HG03442 (cell line): ENCODE data around the gene LAMP1.
"Not testable (repeated sequence)": the region's sequence is repeated elsewhere in the genome, so short reads cannot be mapped to it uniquely, and the experiment has no call there.

Experiments
- ATAC-seq: cut with Tn5 transposase; IDR thresholded peaks from one replicate; pipeline ENCODE4 v1.9.1; 2021; ENCODE audit warnings: mild to moderate bottlenecking, moderate library complexity; ENCODE audit not compliant: unreplicated experiment

Gene LAMP1

GRCh38 chr13:113297370-113298042, 467 bp downstream of the LAMP1 start:
- ATAC-seq, result peak; percentile 30

- no peak for ATAC-seq
These were observed 1.3 kb downstream of the LAMP1 start for GRCh38 chr13:113298043-113298945.

GRCh38 chr13:113299951-113300350, 2.9 kb downstream of the LAMP1 start:
- no peak for ATAC-seq

- no peak for ATAC-seq
These were observed 5.9 kb downstream of the LAMP1 start for GRCh38 chr13:113302986-113303385.

GRCh38 chr13:113304121-113304520, 7.1 kb downstream of the LAMP1 start:
- ATAC-seq, result no peak

- ATAC-seq, result no peak
These were observed 8.2 kb downstream of the LAMP1 start for GRCh38 chr13:113305208-113305607.

- ATAC-seq, result no peak
These were observed 10.5 kb downstream of the LAMP1 start for GRCh38 chr13:113307491-113307890.

GRCh38 chr13:113309473-113309872, 12.4 kb downstream of the LAMP1 start:
- no peak for ATAC-seq

- ATAC-seq, result not testable (repeated sequence)
These were observed 17.1 kb downstream of the LAMP1 start for GRCh38 chr13:113314112-113314511.

- not testable (repeated sequence) for ATAC-seq
These were observed 17.9 kb downstream of the LAMP1 start for GRCh38 chr13:113314895-113315470.

- ATAC-seq, result no peak
These were observed 19.0 kb downstream of the LAMP1 start for GRCh38 chr13:113315992-113316391.

- ATAC-seq, result no peak
These were observed 20.0 kb downstream of the LAMP1 start for GRCh38 chr13:113317031-113317430.

- no peak for ATAC-seq
These were observed 21.9 kb downstream of the LAMP1 start for GRCh38 chr13:113318956-113319355.

GRCh38 chr13:113319371-113319770, 22.3 kb downstream of the LAMP1 start:
- no peak for ATAC-seq

GRCh38 chr13:113320226-113320875, 23.3 kb downstream of the LAMP1 start:
- no peak for ATAC-seq

- no peak for ATAC-seq
These were observed 24.5 kb downstream of the LAMP1 start for GRCh38 chr13:113321546-113321945.

GRCh38 chr13:113322043-113322461, 25.0 kb downstream of the LAMP1 start:
- ATAC-seq, result no peak

- ATAC-seq, result no peak
These were observed 26.0 kb downstream of the LAMP1 start for GRCh38 chr13:113322890-113323651.

- no peak for ATAC-seq
These were observed 26.8 kb downstream of the LAMP1 start for GRCh38 chr13:113323869-113324268.

- ATAC-seq, result no peak
These were observed 27.4 kb downstream of the LAMP1 start for GRCh38 chr13:113324398-113324797.
